Forelimb muscle (tissue), 1 donor: ENCODE measurements around the gene IYD. TPM values are rescaled to one million over a fixed set of nuclear protein-coding genes. Genes with fewer than 3 reads are reported as not detected.
"Not testable (repeated sequence)": the region's sequence is repeated elsewhere in the genome, so short reads cannot be mapped to it uniquely, and the experiment has no call there.

Experiments
- DNase-seq: peaks from one replicate; pipeline ENCODE4 v3.0.0-alpha.2; 2013; ENCODE audit warnings: low read depth
- polyA plus RNA-seq: library from polyadenylated mRNA; unstranded; fragments of 120-200 nt; gene quantifications from one replicate; pipeline ENCODE4 v1.2.1, GENCODE V29; 2013; ENCODE audit not compliant: insufficient read length

IYD gene
- polyA plus RNA-seq, 1 donor: 0.05 TPM

GRCh38 chr6:150352321-150353296, 16.2 kb upstream of the IYD start:
- no peak for DNase-seq

- no peak for DNase-seq
Observed at GRCh38 chr6:150353445-150353844, 15.4 kb upstream of the IYD start.

GRCh38 chr6:150354754-150355571, 13.8 kb upstream of the IYD start:
- no peak for DNase-seq

- DNase-seq: no peak
Observed at GRCh38 chr6:150355932-150356331, 12.9 kb upstream of the IYD start.

GRCh38 chr6:150361876-150362275, 6.9 kb upstream of the IYD start:
- DNase-seq: no peak

GRCh38 chr6:150363733-150364132, 5.1 kb upstream of the IYD start:
- no peak for DNase-seq

GRCh38 chr6:150366118-150366778, 2.6 kb upstream of the IYD start:
- no peak for DNase-seq

- DNase-seq: no peak
Observed at GRCh38 chr6:150369408-150369807, 596 bp downstream of the IYD start.

GRCh38 chr6:150370112-150370511, 1.3 kb downstream of the IYD start:
- DNase-seq: no peak

- no peak for DNase-seq
Observed at GRCh38 chr6:150371356-150371755, 2.5 kb downstream of the IYD start.

- DNase-seq: no peak
Observed at GRCh38 chr6:150372051-150372450, 3.2 kb downstream of the IYD start.

- no peak for DNase-seq
Observed at GRCh38 chr6:150373260-150373701, 4.5 kb downstream of the IYD start.

GRCh38 chr6:150374346-150374745, 5.5 kb downstream of the IYD start:
- not testable (repeated sequence) for DNase-seq

GRCh38 chr6:150377211-150377781, 8.5 kb downstream of the IYD start:
- DNase-seq: no peak

GRCh38 chr6:150380256-150380655, 11.4 kb downstream of the IYD start:
- DNase-seq: no peak

GRCh38 chr6:150382171-150382570, 13.4 kb downstream of the IYD start:
- DNase-seq: no peak

- no peak for DNase-seq
Observed at GRCh38 chr6:150391414-150391813, 22.6 kb downstream of the IYD start.

GRCh38 chr6:150391890-150392289, 23.1 kb downstream of the IYD start:
- DNase-seq: no peak

- no peak for DNase-seq
Observed at GRCh38 chr6:150392452-150393220, 23.8 kb downstream of the IYD start.

- no peak for DNase-seq
Observed at GRCh38 chr6:150394053-150394898, 25.5 kb downstream of the IYD start.
